Psoas muscle (tissue), 8 donors: Measurements from ENCODE around the gene SCAMP1. TPM values are rescaled to one million over a fixed set of nuclear protein-coding genes. Genes with fewer than 3 reads are reported as not detected.

Source experiments
- ATAC-seq, 4 donors: fragments of 200-7000 bp; cut with Tn5 transposase; one replicate each; pipeline ENCODE4 v1.9.1; 2020; ENCODE audit warnings: moderate library complexity in 3 of 4, mild to moderate bottlenecking in 2 of 4
- DNase-seq, 2 donors: peaks; one replicate each; pipeline ENCODE4 v3.0.0-alpha.2; 2020
- H3K27ac ChIP-seq: fragments of 200-600 bp; one replicate; pipeline ENCODE4 v1.8.0; 2022
- H3K27me3 ChIP-seq, 3 donors: fragments of 200-600 bp in 1 of 3; one replicate each; pipeline versions ENCODE4 v1.6.1 to v1.8.0; 2013 to 2022; ENCODE audit warnings: low read length in 2 of 3, mild to moderate bottlenecking in 2 of 3, moderate library complexity in 1 of 3; ENCODE audit not compliant: insufficient read depth in 3 of 3
- H3K36me3 ChIP-seq, 2 donors: fragments of 200-600 bp in 1 of 2; one replicate each; pipeline versions ENCODE4 v1.6.1 to v1.8.0; 2013 to 2022; ENCODE audit warnings: low read depth in 1 of 2, mild to moderate bottlenecking in 1 of 2, moderate library complexity in 1 of 2; ENCODE audit not compliant: insufficient read depth in 1 of 2
- H3K4me1 ChIP-seq: fragments of 200-600 bp; one replicate; pipeline ENCODE4 v1.8.0; 2022
- H3K4me3 ChIP-seq: fragments of 200-600 bp; one replicate; pipeline ENCODE4 v1.8.0; 2022; ENCODE audit warnings: mild to moderate bottlenecking
- H3K9me3 ChIP-seq: fragments of 200-600 bp; one replicate; pipeline ENCODE4 v1.8.0; 2022
- CTCF ChIP-seq: fragments of 200-600 bp; IDR thresholded peaks from one replicate; pipeline ENCODE4 v1.8.0; 2022; ENCODE audit warnings: antibody characterized with exemption
- WGBS, 3 donors: extraction: QIAGEN DNeasy Blood & Tissue Kit; methylation state at CpG; one replicate each; pipeline versions ENCODE4 v1.1.6 to v1.1.7; 2013; 5-methylcytosine and 5-hydroxymethylcytosine counted together
- intact Hi-C, 2 donors: fragments of 100-400 bp; cut with DNase I; formaldehyde crosslinking; loops; one replicate each; pipeline versions ENCODE4 v1.11.0 to v1.14.2; 2022
- long read RNA-seq, 2 donors: library from polyadenylated mRNA; unstranded; transcript quantifications; one replicate each; pipeline ENCODE4 v2.0.0, GENCODE V29; 2021
- polyA plus RNA-seq, 3 donors: library from polyadenylated mRNA; stranded (reverse); fragments of 200-250 nt; gene quantifications; one replicate each; pipeline ENCODE4 v1.2.3, GENCODE V29; 2013
- total RNA-seq, 4 donors: library from RNA; stranded (reverse); fragmentation: NEBNext Ultra II Directional in 2 of 4; extraction: Animal tissue kit (Norgen Biotek cat#: 25700) in 2 of 4; gene quantifications; one replicate each; pipeline versions ENCODE4 v1.2.1 to v1.2.4, GENCODE V29; 2021 to 2023
- donor health status: healthy with polysubstance abuse.
- donor health status: DM: no; HTN: no; CAD: no; lungs with moderate emphysema.
- donor health status: Bipolar disorder and iron deficiency.
- donor health status: healthy.
- donor health status: DM: yes; HTN: yes; CAD: no.
- donor health status: DM: no; HTN: no; CAD: no.
- donor health status: DM: no; HTN: no; CAD: no.
- donor health status: DM: yes; HTN: yes; CAD: no.

Gene SCAMP1
- total RNA-seq (10 to 100 TPM; 16.4 to 28.4 (median 22.6) TPM), polyA plus RNA-seq (10 to 100 TPM in 1 of 3 donors, 1 to 10 TPM in 2; 7.2 to 15.5 (median 8.7) TPM)
- long read RNA-seq, donor 1, full-length matches to known transcripts, result 21 of 27 reads
- long read RNA-seq, donor 1, partial matches to known transcripts, result 0 of 27 reads
- long read RNA-seq, donor 1, other reads (novel, unspliced or antisense), result 6 of 27 reads
- long read RNA-seq, donor 2, full-length matches to known transcripts, result 38 of 48 reads
- long read RNA-seq, donor 2, partial matches to known transcripts, result 2 of 48 reads
- long read RNA-seq, donor 2, other reads (novel, unspliced or antisense), result 8 of 48 reads

GRCh38 chr5:78359831-78360673 lies at the start of gene SCAMP1:
SCAMP1 (plus strand) TSS chr5:78360617; CDS start chr5:78360672, 55 bp downstream.
- 0 to 1% (median 0%) methylated on average over 77 to 79 of the region's 79 CpGs for WGBS, 3 donors
- peak; percentile 97 to 98 (median 98) for ATAC-seq
- intact Hi-C loops, result loop anchor here (1.0 to 2.0 kb wide), 2 partner anchors 65 to 66 kb away; partner anchors contain the start of gene AP3B1 (in 2 of the 2)

GRCh38 chr5:78317515-78317914 lies 42.9 kb upstream of the SCAMP1 start:
- ATAC-seq (no peak), DNase-seq (no peak)
- Histone ChIP-seq H3K4me1 (no peaks in the 10 kb centered on the region), H3K4me3 (no peak overlapping the region), H3K27ac (no peak overlapping the region), H3K27me3 (no peaks in the 10 kb centered on the region), H3K9me3 (no peaks in the 10 kb centered on the region), H3K36me3 (no peaks in the 10 kb centered on the region)
- TF ChIP-seq CTCF, result no peak
- WGBS, 3 donors, result 84 to 87% (median 85%) methylated on average over 5 of the region's 5 CpGs
- intact Hi-C loops, result no loop called here

More at GRCh38 chr5:78359831-78360673, at the start of gene SCAMP1:
- DNase-seq, result peak; percentile 94 to 95
- Histone ChIP-seq H3K9me3 (no peaks in the 10 kb centered on the region), H3K36me3 (peaks cover 0 to 14% of the 10 kb centered on the region in 2 donors), H3K4me1 (peaks cover 21% of the 10 kb centered on the region), H3K4me3 (peak within 1 kb of the TSS; percentile 96), H3K27me3 (no peaks in the 10 kb centered on the region), H3K27ac (peak within 1 kb of the TSS; percentile 91)
- TF ChIP-seq CTCF, result peak; percentile 67

- Histone ChIP-seq H3K36me3 (no peaks in the 10 kb centered on the region), H3K4me3 (no peak overlapping the region), H3K27ac (no peak overlapping the region), H3K9me3 (no peaks in the 10 kb centered on the region), H3K27me3 (no peaks in the 10 kb centered on the region), H3K4me1 (no peaks in the 10 kb centered on the region)
- ATAC-seq (no peak), DNase-seq (no peak)
- intact Hi-C loops, result no loop called here
- WGBS, 3 donors, result 89 to 95% (median 92%) methylated on average over 3 of the region's 3 CpGs
- TF ChIP-seq CTCF, result no peak
Observed at GRCh38 chr5:78318337-78318736, 42.1 kb upstream of the SCAMP1 start.

GRCh38 chr5:78320401-78320800 lies 40.0 kb upstream of the SCAMP1 start:
- Histone ChIP-seq H3K36me3 (no peaks in the 10 kb centered on the region), H3K4me3 (no peak overlapping the region), H3K4me1 (no peaks in the 10 kb centered on the region), H3K27me3 (no peaks in the 10 kb centered on the region), H3K27ac (no peak overlapping the region), H3K9me3 (no peaks in the 10 kb centered on the region)
- intact Hi-C loops, result no loop called here
- TF ChIP-seq CTCF, result peak; percentile 53
- 42 to 46% (median 43%) methylated on average over 2 of the region's 2 CpGs for WGBS, 3 donors
- ATAC-seq, result no peak
- DNase-seq, result no peak
